ENCODE measurements around the gene CRBN. TPM values are rescaled to one million over a fixed set of nuclear protein-coding genes. Genes with fewer than 3 reads are reported as not detected.

The CRBN gene
- total and polyA plus RNA-seq, 2 donors (not counting 3 experiments of a cell fraction or from before 2014, with no cell fraction given) = 25.2 to 36.1 TPM

- DNase-seq (ENCODE audit: low read depth, low spot score) (no peak), FAIRE-seq (no peak)
- Histone ChIP-seq H3K9me3 (replicated peaks; ENCODE audit: control insufficient read depth, insufficient read depth, low read length) (no peaks in the 10 kb centered on the region), H3K9ac (replicated peaks; ENCODE audit: extremely low read depth, insufficient read depth, low read length) (no peak overlapping the region), H3K27ac (ENCODE audit: insufficient read depth, low read depth, low read length) (no peak overlapping the region), H3K79me2 (ENCODE audit: control insufficient read depth, insufficient read depth, low read length) (no peaks in the 10 kb centered on the region), H2AFZ (ENCODE audit: low read depth, low read length) (no peak overlapping the region), H3K36me3 (ENCODE audit: control insufficient read depth in 2 of 2, extremely low read depth in 1 of 2, insufficient read depth in 2 of 2, low read length in 2 of 2) (no peaks in the 10 kb centered on the region), H3K4me3 (replicated peaks in 1 of 3; ENCODE audit: insufficient read depth in 1 of 3, low read depth in 1 of 3, low read length in 3 of 3) (no peak overlapping the region), H3K4me2 (ENCODE audit: insufficient read depth, low read length) (no peak overlapping the region), H3K4me1 (ENCODE audit: control insufficient read depth, extremely low read depth, insufficient read depth, low read length) (no peaks in the 10 kb centered on the region), H3K9me1 (replicated peaks; ENCODE audit: control insufficient read depth, extremely low read depth, insufficient read depth, low read length) (no peaks in the 10 kb centered on the region), H3K27me3 (ENCODE audit: control insufficient read depth in 2 of 2, insufficient read depth in 2 of 2, low read length in 2 of 2) (no peaks in the 10 kb centered on the region), H4K20me1 (replicated peaks; ENCODE audit: control insufficient read depth, extremely low read depth, insufficient read depth, low read length) (no peaks in the 10 kb centered on the region)
- intact Hi-C loops (cut with micrococcal nuclease) = no loop called here
- ChIA-PET POLR2A (no interaction called here), CTCF (interaction anchor here (1.2 kb wide), 1 partner anchor 90 kb away, joined by 3 read pairs; no protein-coding TSS in a partner anchor)
- no peak for TF ChIP-seq POLR2A (IDR thresholded peaks at IDR 0.05; ENCODE audit: low read depth, low read length)
- TF ChIP-seq EZH2 (IDR thresholded peaks at IDR 0.05; ENCODE audit: borderline replicate concordance, low read depth, low read length, severe bottlenecking) = no peak
- TF ChIP-seq FOS (IDR thresholded peaks at IDR 0.05; ENCODE audit: borderline replicate concordance, insufficient read depth, low read length) = no peak
- no peak for TF ChIP-seq CTCF (IDR thresholded peaks at IDR 0.05; ENCODE audit: extremely low read depth in 1 of 2, insufficient read depth in 1 of 2, low read depth in 1 of 2, low read length in 2 of 2)
- no peak for TF ChIP-seq MAX (IDR thresholded peaks at IDR 0.05; ENCODE audit: insufficient read depth, insufficient read length)
- no peak for TF ChIP-seq POLR2AphosphoS5 (IDR thresholded peaks at IDR 0.05; ENCODE audit: insufficient read depth, low read depth, low read length)
- TF ChIP-seq GATA2 (IDR thresholded peaks at IDR 0.05; ENCODE audit: insufficient read depth, insufficient read length, low read depth, low read length) = no peak
- TF ChIP-seq MYC (IDR thresholded peaks at IDR 0.05; ENCODE audit: low read depth, low read length) = no peak
- TF ChIP-seq JUN (IDR thresholded peaks at IDR 0.05; ENCODE audit: borderline replicate concordance, insufficient read depth, insufficient read length, low read depth) = no peak
- BruUV-seq (replicated peaks) = no TSS peak
- dilution Hi-C loops (cut with MboI; ENCODE audit: extremely low pct_ligation_motif_present, low sequenced_read_pairs) = no loop called here
Observed at GRCh38 chr3:3110749-3111361, 68.6 kb downstream of the CRBN start.
